CD14-positive monocyte (primary cell): ENCODE measurements around the gene TMEM52B. TPM values are rescaled to one million over a fixed set of nuclear protein-coding genes. Genes with fewer than 3 reads are reported as not detected.

Source experiments
- DNase-seq, 3 donors: peaks; one replicate each; pipeline ENCODE4 v3.0.0-alpha.2; 2011 to 2022
- H2AFZ ChIP-seq: 2 replicates; pipeline ENCODE4 v1.6.0; 2012; ENCODE audit warnings: mild to moderate bottlenecking, low read depth, low read length, inconsistent platforms; ENCODE audit not compliant: insufficient read depth, poor library complexity, severe bottlenecking
- H3K27ac ChIP-seq, 2 donors: 1 replicate in 1 of 2; 2 replicates in 1 of 2; pipeline ENCODE4 v1.5.1; 2012 to 2013; ENCODE audit warnings: low read length in 2 of 2, control low read depth in 1 of 2, inconsistent platforms in 1 of 2, low read depth in 1 of 2, mild to moderate bottlenecking in 1 of 2
- H3K27me3 ChIP-seq, 2 donors: one replicate each; pipeline versions ENCODE4 v1.6.0 to v1.6.1; 2011 to 2013; ENCODE audit warnings: low read length in 2 of 2; ENCODE audit not compliant: control insufficient read depth in 2 of 2, insufficient read depth in 2 of 2
- H3K36me3 ChIP-seq, 2 donors: replicated peaks in 1 of 2; 1 replicate in 1 of 2; 2 replicates in 1 of 2; pipeline versions ENCODE4 v1.5.1 to v1.6.1; 2012 to 2013; ENCODE audit warnings: low read length in 2 of 2, control low read depth in 1 of 2, inconsistent platforms in 1 of 2, mild to moderate bottlenecking in 1 of 2; ENCODE audit not compliant: insufficient read depth in 2 of 2, control insufficient read depth in 1 of 2
- H3K4me1 ChIP-seq, 2 donors: 1 replicate in 1 of 2; 2 replicates in 1 of 2; pipeline versions ENCODE4 v1.5.1 to v1.6.1; 2012 to 2013; ENCODE audit warnings: low read length in 2 of 2, control low read depth in 1 of 2, inconsistent platforms in 1 of 2, mild to moderate bottlenecking in 1 of 2, moderate library complexity in 1 of 2; ENCODE audit not compliant: insufficient read depth in 2 of 2, control insufficient read depth in 1 of 2
- H3K4me2 ChIP-seq: replicated peaks from 2 replicates; pipeline ENCODE3; 2012; ENCODE audit warnings: low read length, moderate library complexity, mild to moderate bottlenecking; ENCODE audit not compliant: poor library complexity, severe bottlenecking; ENCODE audit errors: extremely low read depth
- H3K4me3 ChIP-seq, 3 experiments: fragments of 200-600 bp in 1 of 3; sonication (generic) in 1 of 3; replicated peaks in 1 of 3; 1 replicate in 2 of 3; 2 replicates in 1 of 3; pipeline ENCODE4 v1.5.1; 2011 to 2013; ENCODE audit warnings: low read length in 3 of 3, mild to moderate bottlenecking in 3 of 3, control low read depth in 2 of 3, low read depth in 2 of 3, inconsistent platforms in 1 of 3, moderate library complexity in 1 of 3
- H3K79me2 ChIP-seq: 2 replicates; pipeline ENCODE4 v1.6.0; 2012; ENCODE audit warnings: mild to moderate bottlenecking, control low read depth, inconsistent platforms, low read length, moderate library complexity; ENCODE audit not compliant: insufficient read depth
- H3K9ac ChIP-seq: 2 replicates; pipeline ENCODE4 v1.6.0; 2017; ENCODE audit warnings: low read length, mild to moderate bottlenecking; ENCODE audit not compliant: insufficient read depth, poor library complexity, severe bottlenecking
- H3K9me3 ChIP-seq, 2 donors: replicated peaks in 1 of 2; 1 replicate in 1 of 2; 2 replicates in 1 of 2; pipeline versions ENCODE4 v1.5.1 to v1.6.1; 2012 to 2013; ENCODE audit warnings: low read length in 2 of 2, control low read depth in 1 of 2; ENCODE audit not compliant: control insufficient read depth in 1 of 2, insufficient read depth in 1 of 2
- H4K20me1 ChIP-seq: 2 replicates; pipeline ENCODE4 v1.6.0; 2012; ENCODE audit warnings: mild to moderate bottlenecking, low read length, control low read depth, moderate library complexity; ENCODE audit not compliant: insufficient read depth
- H3K27ac Mint-ChIP-seq, 7 donors: one replicate each; pipeline ENCODE4 v1.8.0; 2020; ENCODE audit warnings: mild to moderate bottlenecking in 7 of 7, mixed read lengths in 7 of 7, moderate library complexity in 6 of 7, inconsistent platforms in 2 of 7
- H3K27me3 Mint-ChIP-seq, 3 donors: one replicate each; pipeline ENCODE4 v1.8.0; 2021 to 2022; ENCODE audit warnings: low read depth in 3 of 3, mild to moderate bottlenecking in 3 of 3, mixed read lengths in 3 of 3, moderate library complexity in 3 of 3, inconsistent platforms in 1 of 3
- H3K36me3 Mint-ChIP-seq, 2 donors: one replicate each; pipeline ENCODE4 v1.8.0; 2020; ENCODE audit warnings: mixed read lengths in 2 of 2, inconsistent platforms in 1 of 2, mild to moderate bottlenecking in 1 of 2
- H3K4me1 Mint-ChIP-seq: one replicate; pipeline ENCODE4 v1.8.0; 2020; ENCODE audit warnings: mild to moderate bottlenecking, mixed read lengths
- H3K4me3 Mint-ChIP-seq, 2 donors: one replicate each; pipeline ENCODE4 v1.8.0; 2020; ENCODE audit warnings: mild to moderate bottlenecking in 2 of 2, mixed read lengths in 2 of 2, moderate library complexity in 1 of 2
- H3K9me3 Mint-ChIP-seq, 7 donors: one replicate each; pipeline ENCODE4 v1.8.0; 2020 to 2022; ENCODE audit warnings: mixed read lengths in 7 of 7, mild to moderate bottlenecking in 6 of 7, moderate library complexity in 6 of 7, inconsistent platforms in 2 of 7
- WGBS: methylation state at CpG from one replicate; pipeline ENCODE4 v1.1.5; 2013; ENCODE audit warnings: missing lambda C conversion rate; ENCODE audit not compliant: insufficient coverage; 5-methylcytosine and 5-hydroxymethylcytosine counted together
- intact Hi-C, 2 donors: fragments of 100-400 bp; cut with micrococcal nuclease; formaldehyde crosslinking; loops; one replicate each; pipeline versions ENCODE4 v1.15.0 to v1.15.1; 2023
- polyA plus RNA-seq, 3 donors: library from polyadenylated mRNA; depleted of rRNA in 1 of 3; unstranded in 2 of 3; stranded (reverse) in 1 of 3; fragments of 300-500 nt in 2 of 3; fragments of >200 nt in 1 of 3; fragmentation: Illumina TruSeq in 2 of 3; gene quantifications; 1 replicate in 2 of 3; 2 replicates in 1 of 3; pipeline ENCODE4 v1.2.3, GENCODE V29; 2012 to 2021
- TF ChIP-seq, protein P1 (sequence below): fragments of 200-600 bp; IDR thresholded peaks from one replicate; pipeline ENCODE4 v1.8.0; 2022; ENCODE audit warnings: antibody characterized with exemption, mild to moderate bottlenecking

TMEM52B gene
- polyA plus RNA-seq, 3 donors, result 0.54 to 2.4 (median 0.58) TPM

DNA sequence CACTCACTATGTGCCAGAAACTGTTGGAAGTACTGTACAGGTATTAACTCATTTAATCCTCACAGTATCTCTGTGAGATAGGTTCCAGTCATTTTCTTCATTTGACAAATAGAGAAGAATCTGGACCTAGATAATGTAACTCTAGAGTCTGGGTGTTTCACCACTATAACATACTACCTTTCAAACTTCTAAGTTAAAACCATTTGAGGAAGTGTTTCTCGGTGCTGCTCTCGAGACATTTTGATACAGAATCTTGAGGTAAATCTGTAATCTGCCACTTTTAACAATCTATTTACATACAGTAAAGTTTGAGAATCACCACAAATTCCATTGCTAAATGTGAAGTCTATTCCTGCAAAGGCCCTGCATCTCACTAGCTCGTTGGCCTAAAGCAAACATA lies 15.7 kb upstream of the TMEM52B start:
- H3K4me1 ChIP-seq, result peaks cover 56 to 70% of the 10 kb centered on the region in 2 donors
- TF ChIP-seq, protein P1, sequence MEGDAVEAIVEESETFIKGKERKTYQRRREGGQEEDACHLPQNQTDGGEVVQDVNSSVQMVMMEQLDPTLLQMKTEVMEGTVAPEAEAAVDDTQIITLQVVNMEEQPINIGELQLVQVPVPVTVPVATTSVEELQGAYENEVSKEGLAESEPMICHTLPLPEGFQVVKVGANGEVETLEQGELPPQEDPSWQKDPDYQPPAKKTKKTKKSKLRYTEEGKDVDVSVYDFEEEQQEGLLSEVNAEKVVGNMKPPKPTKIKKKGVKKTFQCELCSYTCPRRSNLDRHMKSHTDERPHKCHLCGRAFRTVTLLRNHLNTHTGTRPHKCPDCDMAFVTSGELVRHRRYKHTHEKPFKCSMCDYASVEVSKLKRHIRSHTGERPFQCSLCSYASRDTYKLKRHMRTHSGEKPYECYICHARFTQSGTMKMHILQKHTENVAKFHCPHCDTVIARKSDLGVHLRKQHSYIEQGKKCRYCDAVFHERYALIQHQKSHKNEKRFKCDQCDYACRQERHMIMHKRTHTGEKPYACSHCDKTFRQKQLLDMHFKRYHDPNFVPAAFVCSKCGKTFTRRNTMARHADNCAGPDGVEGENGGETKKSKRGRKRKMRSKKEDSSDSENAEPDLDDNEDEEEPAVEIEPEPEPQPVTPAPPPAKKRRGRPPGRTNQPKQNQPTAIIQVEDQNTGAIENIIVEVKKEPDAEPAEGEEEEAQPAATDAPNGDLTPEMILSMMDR, result no peak
- no peaks in the 10 kb centered on the region for H3K27me3 ChIP-seq
- no peaks in the 10 kb centered on the region for H3K36me3 Mint-ChIP-seq
- no peak overlapping the region for H3K4me2 ChIP-seq
- peak in 1 of 3 donors; percentile 55 for DNase-seq
- no peak overlapping the region for H3K4me3 ChIP-seq
- no peaks in the 10 kb centered on the region for H3K9me3 Mint-ChIP-seq
- no CpG with 5 or more reads among the region's 3 CpGs for WGBS
- H3K27ac Mint-ChIP-seq, result peak overlapping the region in 1 of 7 donors; percentile 32
- no peaks in the 10 kb centered on the region for H4K20me1 ChIP-seq
- H3K4me3 Mint-ChIP-seq, result no peak overlapping the region
- no peaks in the 10 kb centered on the region for H3K27me3 Mint-ChIP-seq
- H3K27ac ChIP-seq, result no peak overlapping the region
- no peaks in the 10 kb centered on the region for H3K79me2 ChIP-seq
- H3K36me3 ChIP-seq, result no peaks in the 10 kb centered on the region
- no peaks in the 10 kb centered on the region for H3K9me3 ChIP-seq
- no peak overlapping the region for H2AFZ ChIP-seq
- peaks cover 65% of the 10 kb centered on the region for H3K4me1 Mint-ChIP-seq
- no peak overlapping the region for H3K9ac ChIP-seq
- intact Hi-C loops, result no loop called here

GRCh38 chr12:10165421-10165820 lies 13.4 kb upstream of the TMEM52B start:
- no peak for DNase-seq
- Histone ChIP-seq H3K36me3 (no peaks in the 10 kb centered on the region), H3K9ac (no peak overlapping the region), H4K20me1 (no peaks in the 10 kb centered on the region), H3K4me1 (peaks cover 49 to 57% of the 10 kb centered on the region in 2 donors), H3K4me3 (no peak overlapping the region), H3K27me3 (no peaks in the 10 kb centered on the region), H3K79me2 (no peaks in the 10 kb centered on the region), H3K27ac (no peak overlapping the region), H3K9me3 (no peaks in the 10 kb centered on the region), H2AFZ (no peak overlapping the region), H3K4me2 (no peak overlapping the region)
- no CpG with 5 or more reads among the region's 1 CpG for WGBS
- no peaks in the 10 kb centered on the region for H3K27me3 Mint-ChIP-seq
- peak overlapping the region in 2 of 7 donors; percentile 10 to 53 for H3K27ac Mint-ChIP-seq
- peaks cover 53% of the 10 kb centered on the region for H3K4me1 Mint-ChIP-seq
- no peak overlapping the region for H3K4me3 Mint-ChIP-seq
- TF ChIP-seq, protein P1, result no peak
- no peaks in the 10 kb centered on the region for H3K36me3 Mint-ChIP-seq
- H3K9me3 Mint-ChIP-seq, result peaks cover 0 to 1% (median 0%) of the 10 kb centered on the region in 7 donors
- intact Hi-C loops, result no loop called here
